ENCODE measurements around the gene ABR.
"Not testable (repeated sequence)": the region's sequence is repeated elsewhere in the genome, so short reads cannot be mapped to it uniquely, and the experiment has no call there.

The ABR gene

GRCh38 chr17:974778-975177 is 205.0 kb downstream of the ABR start:
- not testable (repeated sequence) for DNase-seq

DNA sequence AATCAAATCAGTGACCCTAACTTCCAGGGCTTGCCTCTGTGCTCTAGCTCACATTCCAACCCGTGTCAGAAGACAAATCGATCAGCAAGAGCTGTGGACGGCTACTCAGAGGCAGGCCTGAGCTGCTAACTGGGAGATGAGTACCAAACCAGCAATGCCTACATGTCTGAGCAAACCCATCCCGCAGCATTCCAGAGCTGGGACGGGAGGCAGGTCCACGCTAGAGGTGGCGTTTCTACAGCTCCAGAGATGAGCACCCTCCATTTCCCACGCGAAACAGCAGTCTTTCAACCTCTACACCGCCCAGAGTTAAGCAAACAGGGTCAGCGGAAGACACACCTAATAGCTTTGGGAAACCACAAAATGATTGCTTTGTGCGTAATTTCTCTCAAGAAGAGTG is 206.7 kb downstream of the ABR start:
- DNase-seq: no peak

GRCh38 chr17:971861-972260 is 207.9 kb downstream of the ABR start:
- DNase-seq: not testable (repeated sequence)

DNA sequence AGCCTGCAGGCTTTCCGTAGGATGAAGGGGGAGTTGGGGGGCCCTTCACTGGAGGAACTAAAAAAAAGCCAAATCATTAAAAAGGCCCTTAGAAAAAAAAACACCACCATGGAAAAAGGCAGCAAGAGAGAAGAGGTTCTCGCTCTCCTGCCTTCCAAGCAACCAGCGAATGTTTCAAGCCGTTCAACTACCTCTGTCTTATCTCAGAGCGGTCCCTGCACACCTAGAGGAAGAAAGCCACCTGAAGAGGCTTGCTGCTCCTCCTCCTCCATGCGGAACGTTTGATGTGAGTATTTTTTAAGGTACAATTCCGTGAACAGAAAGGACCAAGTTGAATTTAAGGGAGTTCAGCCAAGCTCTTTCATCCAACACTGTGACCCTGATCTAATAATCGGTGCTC is 209.4 kb downstream of the ABR start:
- DNase-seq: no peak

- no peak for DNase-seq
Measured at GRCh38 chr17:969811-970355, 209.9 kb downstream of the ABR start.

DNA sequence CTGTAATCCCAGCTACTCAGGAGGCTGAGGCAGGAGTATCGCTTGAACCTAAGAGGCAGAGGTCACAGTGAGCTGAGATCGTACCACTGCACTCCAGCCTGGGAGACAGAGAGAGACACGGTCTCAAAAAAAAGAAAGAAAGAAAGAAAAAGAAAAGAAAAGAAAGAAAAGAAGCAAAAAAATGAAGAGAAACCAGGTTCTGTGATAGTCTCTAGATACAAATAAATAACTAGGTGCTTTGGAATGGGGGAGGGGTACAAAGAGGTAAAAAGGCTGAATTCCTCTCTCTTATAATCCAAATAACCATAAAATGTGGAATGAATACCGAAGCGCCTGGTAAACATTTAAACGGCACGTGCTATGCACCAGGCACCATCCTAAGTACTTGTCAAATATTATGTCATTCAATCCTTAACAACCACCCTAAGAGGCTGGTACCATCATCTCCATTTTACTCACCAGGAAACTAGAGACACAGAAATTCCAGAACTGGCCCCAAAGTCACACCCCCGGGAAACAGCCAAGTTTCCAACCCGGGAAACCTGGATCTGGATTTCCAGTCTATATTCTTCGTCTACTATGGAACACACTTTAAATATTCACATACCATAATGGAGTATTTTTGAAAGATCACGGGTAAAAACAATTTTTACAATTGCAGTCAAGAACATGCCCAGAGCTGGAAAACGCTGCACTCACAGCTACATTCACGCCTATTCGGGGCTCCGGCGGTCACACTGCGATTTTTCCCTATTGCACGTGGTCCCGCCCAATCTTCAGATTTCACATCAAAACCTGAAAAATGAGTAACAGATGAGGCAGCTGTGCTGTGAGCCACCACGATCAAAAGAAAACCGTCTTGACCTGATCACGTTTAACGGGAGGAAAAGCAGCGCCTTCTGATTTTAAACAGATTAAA is 210.7 kb downstream of the ABR start:
- DNase-seq: no peak

GRCh38 chr17:967122-967521 is 212.7 kb downstream of the ABR start:
- DNase-seq: no peak

DNA sequence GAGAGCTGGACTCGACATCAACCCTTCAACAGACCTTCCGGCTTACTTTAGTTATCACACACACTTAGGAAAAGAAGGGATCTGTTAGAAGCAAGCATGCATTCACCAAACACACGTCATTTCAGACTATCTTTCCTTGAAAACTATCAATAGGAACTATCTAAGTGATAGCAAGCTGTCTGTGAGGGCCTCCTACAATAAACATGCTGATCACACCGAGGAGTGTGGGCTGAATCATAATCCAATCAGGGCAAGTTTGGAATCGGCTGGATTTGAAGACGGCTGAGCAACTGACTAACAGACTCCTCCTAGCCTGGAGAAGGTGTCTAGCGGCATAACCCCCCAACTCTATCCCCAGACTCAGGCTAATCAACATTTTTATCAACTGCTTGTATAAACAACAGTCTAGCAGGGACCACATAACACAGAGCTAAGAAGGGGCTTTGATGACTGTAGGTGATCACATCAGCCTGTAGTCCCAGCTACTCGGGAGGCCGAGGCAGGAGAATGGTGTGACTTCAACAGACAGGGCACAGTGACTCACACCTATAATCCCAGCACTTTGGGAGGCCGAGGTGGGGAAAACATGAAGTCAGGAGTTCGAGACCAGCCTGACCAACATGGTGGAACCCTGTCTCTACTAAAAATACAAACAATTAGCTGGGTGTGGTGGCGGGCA is 214.3 kb downstream of the ABR start:
- no peak for DNase-seq

GRCh38 chr17:964876-965275 is 214.9 kb downstream of the ABR start:
- no peak for DNase-seq

DNA sequence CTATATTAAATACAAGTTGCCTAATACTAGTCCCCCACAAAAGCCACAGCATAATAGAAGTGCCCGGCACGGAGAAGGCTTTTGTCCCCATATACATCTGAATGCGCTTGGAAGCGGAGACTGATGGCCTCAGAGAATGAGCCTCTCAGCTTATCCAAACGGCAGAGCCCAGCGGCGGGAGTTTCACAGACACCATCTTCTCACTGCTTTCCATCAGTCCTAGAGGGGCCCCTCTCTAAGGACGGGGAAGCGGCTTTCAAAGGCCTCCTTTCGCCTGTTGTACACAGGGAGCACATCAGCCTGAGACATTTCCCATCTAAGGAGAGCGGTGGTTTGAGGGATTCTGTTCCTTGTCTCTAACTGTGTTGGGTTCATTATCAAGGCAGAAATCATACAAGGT is 217.1 kb downstream of the ABR start:
- DNase-seq: no peak

GRCh38 chr17:962166-962565 is 217.6 kb downstream of the ABR start:
- DNase-seq: no peak

DNA sequence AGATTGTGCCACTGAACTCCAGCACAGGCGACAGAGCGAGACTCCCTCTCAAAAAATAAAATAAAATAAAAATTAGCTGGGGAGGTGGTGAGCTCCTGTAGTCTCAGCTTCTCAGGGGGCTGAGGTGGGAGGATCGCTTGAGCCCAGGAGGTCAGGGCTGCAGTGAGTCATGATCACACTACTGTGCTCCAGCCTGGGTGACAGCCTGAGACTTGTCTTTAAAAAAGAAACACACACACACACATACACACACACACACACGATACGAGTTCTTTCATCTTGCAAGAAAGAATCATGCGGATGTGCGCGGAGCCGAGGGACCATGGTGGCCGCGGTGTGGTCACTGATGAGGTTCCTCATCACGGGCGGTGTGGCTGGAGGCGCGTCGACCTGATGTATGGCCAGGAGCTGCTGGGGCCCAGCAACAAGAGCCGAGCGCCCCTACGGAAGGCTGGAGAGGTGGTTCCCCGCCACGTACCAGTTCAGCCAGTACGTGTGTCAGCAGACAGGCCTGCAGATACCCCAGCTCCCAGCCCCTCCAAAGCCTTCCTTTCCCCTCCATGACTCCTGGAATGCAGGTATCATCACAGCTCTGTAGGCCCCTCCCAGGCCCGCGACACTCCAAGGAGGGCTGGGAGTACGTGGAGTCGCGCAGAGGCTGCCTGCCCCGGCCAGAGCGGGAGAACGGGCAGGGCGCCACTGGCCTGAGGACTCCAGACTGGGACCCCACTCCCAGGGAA is 220.9 kb downstream of the ABR start:
- DNase-seq: no peak

DNA sequence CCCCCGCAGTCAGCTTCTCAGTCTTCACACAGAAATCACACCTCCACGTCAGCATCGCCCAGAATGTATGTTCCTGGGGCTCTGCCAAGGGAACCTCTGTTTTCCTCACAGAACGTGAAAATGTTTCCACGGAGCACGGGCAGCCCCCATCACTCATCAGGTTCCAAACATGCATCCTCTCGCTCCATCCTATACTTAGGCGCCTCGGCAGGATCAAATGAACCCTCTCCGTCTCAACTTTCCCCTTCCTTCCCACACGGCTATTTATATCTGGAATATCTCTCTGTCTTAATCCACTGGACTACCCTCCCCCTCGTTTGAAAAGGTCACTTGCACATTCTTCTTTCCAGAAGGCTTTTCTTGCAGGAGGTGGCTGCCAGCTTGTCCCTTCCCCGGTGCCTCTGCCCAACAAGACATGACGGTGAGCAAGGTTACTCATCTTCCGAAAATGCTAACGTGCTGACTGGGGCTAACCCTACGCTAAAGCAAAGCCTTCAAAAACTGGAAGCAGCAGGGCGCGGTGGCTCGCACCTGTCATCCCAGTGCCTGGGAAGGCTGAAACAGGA is 221.8 kb downstream of the ABR start:
- no peak for DNase-seq

DNA sequence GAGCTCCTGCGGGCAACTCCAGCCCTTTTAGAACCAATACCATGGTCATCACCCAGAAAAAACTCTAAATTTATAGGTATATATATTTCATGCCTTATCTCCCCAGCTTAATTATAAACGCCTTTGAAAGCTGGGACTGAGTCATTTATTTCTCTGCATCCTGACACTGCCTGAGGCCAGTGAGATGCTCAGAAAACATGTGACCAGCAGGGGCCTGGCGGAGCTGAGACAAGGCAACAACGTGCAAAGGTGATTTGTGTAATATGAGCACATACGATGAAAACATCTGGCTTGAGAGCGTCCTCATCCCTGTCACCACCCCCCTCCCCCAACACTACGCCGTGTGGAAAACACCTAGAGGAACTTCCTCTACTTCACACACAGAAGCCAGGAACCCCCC is 222.9 kb downstream of the ABR start:
- DNase-seq: no peak

- DNase-seq: no peak
Measured at GRCh38 chr17:954431-955164, 225.2 kb downstream of the ABR start.

- no peak for DNase-seq
Measured at GRCh38 chr17:953767-954166, 226.0 kb downstream of the ABR start.
